HFF-Myc (cell line): ENCODE results near the gene TELO2.

ENCODE experiments used
- DNase-seq: peaks from one replicate; pipeline ENCODE4 v3.0.0-alpha.2; 2011; ENCODE audit warnings: low read depth; ENCODE audit errors: extremely low read depth
- H3K4me3 ChIP-seq: replicated peaks from 2 replicates; pipeline ENCODE4 v1.5.1; 2011; ENCODE audit warnings: low read depth, mild to moderate bottlenecking, control low read depth, low read length
- CTCF ChIP-seq: IDR thresholded peaks from 2 replicates; pipeline ENCODE4 v1.5.1; 2012; ENCODE audit warnings: mild to moderate bottlenecking, low read depth, low read length, control low read depth; ENCODE audit errors: missing control alignments

Gene TELO2

GRCh38 chr16:1537763-1538289 lies 44.7 kb downstream of the TELO2 start:
- no peak for TF ChIP-seq CTCF
- DNase-seq, result no peak
- 0 out of 2 replicates have a peak overlapping the region, but pooled peaks have one; percentile 5 for H3K4me3 ChIP-seq

GRCh38 chr16:1538804-1539520 lies 45.8 kb downstream of the TELO2 start:
- no peak for DNase-seq
- no peak overlapping the region for H3K4me3 ChIP-seq
- peak; percentile 23 for TF ChIP-seq CTCF

- H3K4me3 ChIP-seq, result no peak overlapping the region
- no peak for DNase-seq
- no peak for TF ChIP-seq CTCF
These were observed 46.8 kb downstream of the TELO2 start for GRCh38 chr16:1539720-1540555.

GRCh38 chr16:1540556-1540855 lies 47.3 kb downstream of the TELO2 start:
- no peak for TF ChIP-seq CTCF
- H3K4me3 ChIP-seq, result no peak overlapping the region
- no peak for DNase-seq

- no peak for DNase-seq
- no peak overlapping the region for H3K4me3 ChIP-seq
- no peak for TF ChIP-seq CTCF
These were observed 48.4 kb downstream of the TELO2 start for GRCh38 chr16:1541293-1542165.

- DNase-seq, result no peak
- no peak for TF ChIP-seq CTCF
- H3K4me3 ChIP-seq, result no peak overlapping the region
These were observed 49.0 kb downstream of the TELO2 start for GRCh38 chr16:1542166-1542500.
